Suprapubic skin (tissue), 4 donors: Measurements from ENCODE around the gene ADCY5.

ENCODE experiments used
- POLR2A ChIP-seq, 2 donors: fragments of 450-650 bp; IDR thresholded peaks; one replicate each; pipeline ENCODE4 v1.6.1; 2017; ENCODE audit warnings: antibody characterized with exemption in 2 of 2, mild to moderate bottlenecking in 2 of 2, moderate library complexity in 2 of 2
- POLR2AphosphoS5 ChIP-seq, 3 donors: sonication (generic); formaldehyde crosslinking; IDR thresholded peaks; one replicate each; pipeline ENCODE4 v1.6.1; 2017; ENCODE audit warnings: antibody characterized with exemption in 3 of 3
- TF ChIP-seq, protein P1 (sequence below), 2 donors: fragments of 200-600 bp in 1 of 2; fragments of 450-650 bp in 1 of 2; sonication (generic) in 1 of 2; IDR thresholded peaks; one replicate each; pipeline ENCODE4 v1.5.1; 2016 to 2019; ENCODE audit warnings: antibody characterized with exemption in 2 of 2, mild to moderate bottlenecking in 1 of 2, moderate library complexity in 1 of 2

DNA sequence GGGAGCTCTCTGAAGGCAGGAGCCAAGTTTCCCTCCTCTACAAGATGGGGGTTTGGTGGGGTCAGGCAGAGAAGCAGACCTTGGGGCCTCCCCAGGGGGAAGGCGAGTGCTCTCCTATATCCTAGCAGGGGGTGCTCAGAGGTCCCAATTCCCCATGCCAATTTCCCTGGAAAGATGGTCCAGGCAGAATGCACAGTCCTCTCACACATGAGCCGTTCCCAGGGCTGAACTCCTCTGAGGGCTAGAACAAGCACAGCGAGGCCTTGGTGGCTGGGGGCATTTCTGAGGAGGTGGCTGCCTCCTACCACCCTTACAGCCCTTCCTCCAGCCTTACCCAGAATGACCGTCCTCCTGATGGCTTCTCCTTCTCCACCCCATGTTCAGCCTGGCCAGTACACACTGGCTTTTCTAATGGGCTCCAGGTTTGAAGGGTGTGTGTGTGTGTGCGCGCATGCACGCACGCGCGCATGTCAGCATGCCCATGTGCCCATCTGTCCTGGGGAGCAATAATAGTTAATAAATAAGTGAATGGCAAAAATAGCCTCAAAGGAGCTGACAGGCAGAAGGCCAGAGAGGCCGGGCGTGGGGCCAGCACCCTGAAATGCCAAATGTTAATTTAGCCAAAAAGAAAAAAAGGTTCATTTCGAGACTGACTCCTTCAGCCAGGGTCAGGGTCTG is 24.4 kb downstream of the ADCY5 start:
- no peak for TF ChIP-seq POLR2A (IDR thresholded peaks at IDR 0.05)
- TF ChIP-seq, protein P1, sequence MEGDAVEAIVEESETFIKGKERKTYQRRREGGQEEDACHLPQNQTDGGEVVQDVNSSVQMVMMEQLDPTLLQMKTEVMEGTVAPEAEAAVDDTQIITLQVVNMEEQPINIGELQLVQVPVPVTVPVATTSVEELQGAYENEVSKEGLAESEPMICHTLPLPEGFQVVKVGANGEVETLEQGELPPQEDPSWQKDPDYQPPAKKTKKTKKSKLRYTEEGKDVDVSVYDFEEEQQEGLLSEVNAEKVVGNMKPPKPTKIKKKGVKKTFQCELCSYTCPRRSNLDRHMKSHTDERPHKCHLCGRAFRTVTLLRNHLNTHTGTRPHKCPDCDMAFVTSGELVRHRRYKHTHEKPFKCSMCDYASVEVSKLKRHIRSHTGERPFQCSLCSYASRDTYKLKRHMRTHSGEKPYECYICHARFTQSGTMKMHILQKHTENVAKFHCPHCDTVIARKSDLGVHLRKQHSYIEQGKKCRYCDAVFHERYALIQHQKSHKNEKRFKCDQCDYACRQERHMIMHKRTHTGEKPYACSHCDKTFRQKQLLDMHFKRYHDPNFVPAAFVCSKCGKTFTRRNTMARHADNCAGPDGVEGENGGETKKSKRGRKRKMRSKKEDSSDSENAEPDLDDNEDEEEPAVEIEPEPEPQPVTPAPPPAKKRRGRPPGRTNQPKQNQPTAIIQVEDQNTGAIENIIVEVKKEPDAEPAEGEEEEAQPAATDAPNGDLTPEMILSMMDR (IDR thresholded peaks at IDR 0.05), result no peak
- TF ChIP-seq POLR2AphosphoS5 (IDR thresholded peaks at IDR 0.05), result no peak
